Ascending aorta (tissue), 2 donors: ENCODE results near the gene EXOC1L. TPM values are rescaled to one million over a fixed set of nuclear protein-coding genes. Genes with fewer than 3 reads are reported as not detected.
A peak's percentile ranks its signal among the peaks of the same experiment; 100 is the strongest.

Experiments
- DNase-seq, 2 donors: peaks; one replicate each; pipeline ENCODE4 v3.0.0-alpha.2; 2019; ENCODE audit warnings: low spot score in 2 of 2
- H3K27ac ChIP-seq, 2 donors: fragments of 200-600 bp; sonication (generic); one replicate each; pipeline ENCODE4 v1.5.1; 2016 to 2017; ENCODE audit warnings: mild to moderate bottlenecking in 1 of 2
- H3K27me3 ChIP-seq: fragments of 200-600 bp; sonication (generic); one replicate; pipeline ENCODE4 v1.5.1; 2017
- H3K36me3 ChIP-seq, 2 donors: fragments of 200-600 bp; sonication (generic); one replicate each; pipeline ENCODE4 v1.5.1; 2016
- H3K4me1 ChIP-seq, 2 donors: fragments of 200-600 bp; sonication (generic); one replicate each; pipeline ENCODE4 v1.5.1; 2016 to 2017; ENCODE audit warnings: mild to moderate bottlenecking in 1 of 2
- H3K4me3 ChIP-seq, 2 donors: fragments of 200-600 bp; sonication (generic); one replicate each; pipeline ENCODE4 v1.5.1; 2016 to 2017; ENCODE audit warnings: mild to moderate bottlenecking in 1 of 2
- H3K9me3 ChIP-seq, 2 donors: fragments of 200-600 bp; sonication (generic); one replicate each; pipeline ENCODE4 v1.5.1; 2016
- intact Hi-C: fragments of 100-400 bp; cut with DNase I; formaldehyde crosslinking; loops from one replicate; pipeline ENCODE4 v1.15.1; 2023
- total RNA-seq: library from RNA; depleted of rRNA; stranded (reverse); fragments of >200 nt; gene quantifications from one replicate; pipeline ENCODE4 v1.1.0, GENCODE V29; 2016
- TF ChIP-seq, protein P1 (sequence below), 3 experiments: fragments of 200-600 bp in 2 of 3; fragments of 450-650 bp in 1 of 3; sonication (generic) in 2 of 3; IDR thresholded peaks; one replicate each; pipeline ENCODE4 v1.5.1; 2016 to 2019; ENCODE audit warnings: antibody characterized with exemption in 3 of 3, mild to moderate bottlenecking in 1 of 3, moderate library complexity in 1 of 3

The EXOC1L gene
- total RNA-seq, 1 donor from 2014 or later, result not detected

DNA sequence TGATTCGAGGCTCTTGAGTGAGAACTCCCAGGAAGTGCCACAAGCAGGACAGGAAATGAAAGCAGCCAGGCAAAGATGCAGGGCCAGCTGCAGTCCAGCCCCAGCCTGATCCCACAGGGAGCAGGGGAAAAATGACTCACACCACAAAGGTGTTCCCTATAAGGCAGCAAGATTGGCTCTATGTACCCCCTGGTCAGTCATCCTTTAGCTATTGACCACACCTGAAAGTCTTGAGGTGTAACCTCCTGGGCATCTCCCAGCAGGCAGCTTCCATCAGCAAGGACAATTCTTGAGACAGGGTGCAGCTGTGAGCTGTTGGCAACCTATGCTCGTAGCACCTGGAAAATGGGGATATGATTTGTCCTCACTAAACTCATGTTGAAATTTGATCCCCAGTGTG is 27.9 kb upstream of the EXOC1L start:
- Histone ChIP-seq H3K27ac (no peak overlapping the region), H3K27me3 (no peaks in the 10 kb centered on the region), H3K9me3 (no peaks in the 10 kb centered on the region), H3K4me3 (no peak overlapping the region), H3K36me3 (no peaks in the 10 kb centered on the region), H3K4me1 (peaks cover 0 to 3% of the 10 kb centered on the region in 2 donors)
- intact Hi-C loops, result no loop called here
- TF ChIP-seq, protein P1, sequence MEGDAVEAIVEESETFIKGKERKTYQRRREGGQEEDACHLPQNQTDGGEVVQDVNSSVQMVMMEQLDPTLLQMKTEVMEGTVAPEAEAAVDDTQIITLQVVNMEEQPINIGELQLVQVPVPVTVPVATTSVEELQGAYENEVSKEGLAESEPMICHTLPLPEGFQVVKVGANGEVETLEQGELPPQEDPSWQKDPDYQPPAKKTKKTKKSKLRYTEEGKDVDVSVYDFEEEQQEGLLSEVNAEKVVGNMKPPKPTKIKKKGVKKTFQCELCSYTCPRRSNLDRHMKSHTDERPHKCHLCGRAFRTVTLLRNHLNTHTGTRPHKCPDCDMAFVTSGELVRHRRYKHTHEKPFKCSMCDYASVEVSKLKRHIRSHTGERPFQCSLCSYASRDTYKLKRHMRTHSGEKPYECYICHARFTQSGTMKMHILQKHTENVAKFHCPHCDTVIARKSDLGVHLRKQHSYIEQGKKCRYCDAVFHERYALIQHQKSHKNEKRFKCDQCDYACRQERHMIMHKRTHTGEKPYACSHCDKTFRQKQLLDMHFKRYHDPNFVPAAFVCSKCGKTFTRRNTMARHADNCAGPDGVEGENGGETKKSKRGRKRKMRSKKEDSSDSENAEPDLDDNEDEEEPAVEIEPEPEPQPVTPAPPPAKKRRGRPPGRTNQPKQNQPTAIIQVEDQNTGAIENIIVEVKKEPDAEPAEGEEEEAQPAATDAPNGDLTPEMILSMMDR (IDR thresholded peaks at IDR 0.05), result no peak
- no peak for DNase-seq

DNA sequence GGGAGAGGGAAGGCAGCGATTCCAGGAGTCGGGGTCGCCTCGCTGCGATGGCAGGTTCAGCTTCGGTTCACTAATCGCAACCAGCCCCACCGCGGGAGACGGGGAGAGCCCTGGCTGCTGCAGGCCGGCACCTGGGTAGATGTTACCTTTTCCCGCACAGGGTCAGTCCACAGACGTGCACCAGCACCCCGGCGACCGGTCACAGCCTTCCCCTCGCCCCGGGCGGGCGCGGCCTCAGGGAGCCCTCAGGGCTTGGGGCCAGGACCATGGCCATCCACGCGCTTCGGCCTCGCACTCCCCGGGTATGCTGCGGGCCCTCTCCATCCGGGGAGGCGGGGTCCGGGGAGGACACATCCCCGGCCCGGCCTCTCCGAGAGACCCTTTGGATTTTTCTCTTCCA is 26.1 kb upstream of the EXOC1L start:
- TF ChIP-seq, protein P1 (IDR thresholded peaks at IDR 0.05), result no peak
- peaks cover 0 to 3% of the 10 kb centered on the region in 2 donors for H3K4me1 ChIP-seq
- H3K9me3 ChIP-seq, result no peaks in the 10 kb centered on the region
- DNase-seq, result no peak
- no peak overlapping the region for H3K27ac ChIP-seq
- no peaks in the 10 kb centered on the region for H3K36me3 ChIP-seq
- intact Hi-C loops, result no loop called here
- no peaks in the 10 kb centered on the region for H3K27me3 ChIP-seq
- peak overlapping the region; percentile 26 to 50 for H3K4me3 ChIP-seq

DNA sequence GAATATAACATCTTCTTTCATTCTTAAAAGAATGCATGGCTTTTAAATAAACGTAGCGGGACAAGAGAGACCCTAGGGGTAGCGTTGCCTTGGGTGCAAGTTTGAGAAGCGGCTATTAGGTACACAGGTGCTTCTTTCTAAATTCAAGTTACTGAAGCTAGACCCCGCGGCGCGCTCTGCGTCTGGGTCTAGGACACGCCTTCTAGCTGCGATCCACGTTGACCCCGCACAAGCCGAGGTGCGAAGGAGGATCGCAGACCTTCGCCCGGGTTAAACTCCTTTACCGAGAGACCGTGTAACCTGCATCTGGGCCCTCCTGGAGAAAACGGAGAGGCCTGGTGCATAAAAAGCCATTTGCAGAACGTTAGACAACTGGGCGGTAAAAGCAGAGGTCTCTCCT is 25.5 kb upstream of the EXOC1L start:
- Histone ChIP-seq H3K27ac (no peak overlapping the region), H3K36me3 (no peaks in the 10 kb centered on the region), H3K4me1 (peaks cover 0 to 3% of the 10 kb centered on the region in 2 donors), H3K4me3 (no peak overlapping the region), H3K9me3 (no peaks in the 10 kb centered on the region), H3K27me3 (no peaks in the 10 kb centered on the region)
- no peak for DNase-seq
- intact Hi-C loops, result no loop called here
- TF ChIP-seq, protein P1 (IDR thresholded peaks at IDR 0.05), result no peak

DNA sequence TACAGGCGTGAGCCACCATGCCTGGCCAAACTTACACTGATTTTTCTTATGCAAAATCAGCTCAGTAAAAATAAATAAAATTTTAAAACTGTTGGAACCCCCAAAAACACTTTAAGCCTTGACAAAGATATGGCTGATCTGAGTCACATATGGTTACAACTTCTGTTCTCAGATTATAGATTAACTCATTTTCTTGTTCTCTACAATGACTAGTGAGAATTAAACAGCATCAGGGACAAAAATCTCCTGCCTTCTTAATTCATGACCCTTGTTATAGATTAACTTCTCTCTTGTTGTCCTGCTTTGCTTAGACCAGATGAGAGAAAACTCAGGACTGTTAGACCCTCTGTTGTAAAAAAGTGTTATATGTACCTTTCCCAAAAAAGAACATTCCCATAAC is 24.2 kb upstream of the EXOC1L start:
- TF ChIP-seq, protein P1 (IDR thresholded peaks at IDR 0.05), result no peak
- no peaks in the 10 kb centered on the region for H3K27me3 ChIP-seq
- H3K27ac ChIP-seq, result no peak overlapping the region
- DNase-seq, result no peak
- H3K4me3 ChIP-seq, result no peak overlapping the region
- peaks cover 0 to 3% of the 10 kb centered on the region in 2 donors for H3K4me1 ChIP-seq
- no peaks in the 10 kb centered on the region for H3K36me3 ChIP-seq
- no peaks in the 10 kb centered on the region for H3K9me3 ChIP-seq
- intact Hi-C loops, result no loop called here

DNA sequence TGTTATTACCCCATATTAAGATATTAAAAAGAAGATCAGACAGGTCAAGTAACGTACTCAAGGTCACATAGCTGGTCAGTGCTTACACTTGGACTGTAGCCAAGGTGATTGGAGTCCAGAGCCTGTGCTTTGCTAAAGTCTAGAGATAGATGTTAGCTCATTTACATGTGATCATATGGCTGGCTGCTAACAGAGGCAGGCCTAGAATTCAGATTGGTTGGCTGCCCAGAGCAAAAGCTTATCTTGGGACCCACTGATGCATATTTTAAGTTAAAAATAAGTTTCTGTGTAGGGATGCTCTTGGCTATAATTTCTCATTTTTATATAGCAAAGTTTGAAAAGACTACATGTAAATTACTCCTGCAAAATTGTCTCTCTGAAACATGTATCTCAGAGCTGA is 18.1 kb upstream of the EXOC1L start:
- DNase-seq, result no peak
- TF ChIP-seq, protein P1 (IDR thresholded peaks at IDR 0.05), result no peak
- intact Hi-C loops, result no loop called here
- no peak overlapping the region for H3K27ac ChIP-seq
- H3K4me1 ChIP-seq, result no peaks in the 10 kb centered on the region
- H3K27me3 ChIP-seq, result no peaks in the 10 kb centered on the region
- no peaks in the 10 kb centered on the region for H3K9me3 ChIP-seq
- no peaks in the 10 kb centered on the region for H3K36me3 ChIP-seq
- no peak overlapping the region for H3K4me3 ChIP-seq

DNA sequence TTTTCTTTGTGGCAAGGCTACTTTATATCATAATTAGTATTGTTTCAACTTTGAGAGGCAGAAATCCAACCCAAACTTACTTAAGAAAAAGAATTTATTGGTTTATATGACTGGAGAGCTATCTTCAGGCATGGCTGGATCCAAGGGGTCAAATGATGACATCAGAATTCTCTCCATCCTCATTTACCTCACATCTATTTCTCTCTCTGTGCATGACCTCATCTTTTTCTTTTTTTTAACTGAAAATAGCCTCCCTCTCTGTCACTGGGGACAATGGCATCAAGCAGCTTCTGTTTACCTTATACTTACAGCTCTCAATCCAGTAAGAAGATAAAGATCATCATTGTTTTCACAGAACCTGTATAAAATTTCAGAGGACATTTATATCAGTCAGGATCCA is 12.0 kb upstream of the EXOC1L start:
- intact Hi-C loops, result no loop called here
- TF ChIP-seq, protein P1 (IDR thresholded peaks at IDR 0.05), result no peak
- Histone ChIP-seq H3K27me3 (no peaks in the 10 kb centered on the region), H3K9me3 (no peaks in the 10 kb centered on the region), H3K36me3 (no peaks in the 10 kb centered on the region), H3K4me3 (no peak overlapping the region), H3K27ac (no peak overlapping the region), H3K4me1 (no peaks in the 10 kb centered on the region)
- DNase-seq, result no peak
